Measurements from ENCODE around the gene APOBR.

The APOBR gene

DNA sequence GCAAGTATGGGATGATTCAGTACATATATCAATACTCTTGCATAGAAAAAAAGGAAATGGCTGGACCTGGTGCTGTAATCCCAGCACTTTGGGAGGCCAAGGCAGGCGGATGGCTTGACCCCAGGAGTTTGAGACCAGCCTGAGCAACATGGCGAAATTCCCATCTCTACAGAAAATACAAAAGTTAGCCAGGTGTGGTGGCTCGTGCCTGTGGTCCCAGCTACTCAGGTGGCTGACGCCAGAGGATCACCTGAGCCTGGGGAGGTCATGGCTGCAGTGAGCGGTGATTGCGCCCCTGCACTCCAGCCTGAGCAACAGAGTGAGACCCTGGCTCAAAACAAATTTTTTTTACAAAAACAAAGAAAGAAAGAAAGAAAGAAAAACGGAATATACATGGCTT, 52.2 kb downstream of the APOBR start:
- DNase-seq (ENCODE audit: low read depth) = no peak
- TF ChIP-seq, protein P1, sequence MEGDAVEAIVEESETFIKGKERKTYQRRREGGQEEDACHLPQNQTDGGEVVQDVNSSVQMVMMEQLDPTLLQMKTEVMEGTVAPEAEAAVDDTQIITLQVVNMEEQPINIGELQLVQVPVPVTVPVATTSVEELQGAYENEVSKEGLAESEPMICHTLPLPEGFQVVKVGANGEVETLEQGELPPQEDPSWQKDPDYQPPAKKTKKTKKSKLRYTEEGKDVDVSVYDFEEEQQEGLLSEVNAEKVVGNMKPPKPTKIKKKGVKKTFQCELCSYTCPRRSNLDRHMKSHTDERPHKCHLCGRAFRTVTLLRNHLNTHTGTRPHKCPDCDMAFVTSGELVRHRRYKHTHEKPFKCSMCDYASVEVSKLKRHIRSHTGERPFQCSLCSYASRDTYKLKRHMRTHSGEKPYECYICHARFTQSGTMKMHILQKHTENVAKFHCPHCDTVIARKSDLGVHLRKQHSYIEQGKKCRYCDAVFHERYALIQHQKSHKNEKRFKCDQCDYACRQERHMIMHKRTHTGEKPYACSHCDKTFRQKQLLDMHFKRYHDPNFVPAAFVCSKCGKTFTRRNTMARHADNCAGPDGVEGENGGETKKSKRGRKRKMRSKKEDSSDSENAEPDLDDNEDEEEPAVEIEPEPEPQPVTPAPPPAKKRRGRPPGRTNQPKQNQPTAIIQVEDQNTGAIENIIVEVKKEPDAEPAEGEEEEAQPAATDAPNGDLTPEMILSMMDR (IDR thresholded peaks at IDR 0.05; ENCODE audit: low read depth, low read length, missing control alignments) = no peak
- no peak overlapping the region for H3K4me3 ChIP-seq (ENCODE audit: low read depth, low read length)
- in situ Hi-C loops (cut with HindIII; ENCODE audit: low sequenced_read_pairs) = no loop called here

DNA sequence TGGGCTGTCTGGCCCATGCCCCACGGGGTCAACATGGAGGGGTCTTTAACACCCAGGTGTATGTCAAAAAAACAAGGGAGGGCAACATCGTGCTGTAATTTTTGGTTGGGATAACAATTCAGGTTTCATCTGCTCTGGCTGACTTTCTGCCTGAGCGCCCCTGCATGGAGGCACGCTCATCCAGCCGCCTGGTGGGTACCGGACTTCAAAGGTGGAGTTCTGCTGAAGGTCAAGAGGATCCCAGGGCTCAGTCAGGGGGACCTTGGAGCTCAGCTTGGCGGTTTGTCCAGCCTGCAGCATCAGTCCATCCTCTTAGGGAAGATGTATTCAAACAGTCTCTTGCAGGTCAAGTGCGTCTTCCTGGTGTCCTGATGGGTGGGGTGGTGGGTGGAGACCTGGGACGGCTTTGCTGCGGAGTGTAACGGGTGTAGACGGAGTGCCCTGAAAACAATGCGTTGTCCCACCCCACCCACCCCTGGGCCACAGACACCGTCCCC, 53.9 kb downstream of the APOBR start:
- in situ Hi-C loops (cut with HindIII; ENCODE audit: low sequenced_read_pairs) = no loop called here
- DNase-seq (ENCODE audit: low read depth) = no peak
- TF ChIP-seq, protein P1 (IDR thresholded peaks at IDR 0.05; ENCODE audit: low read depth, low read length, missing control alignments) = no peak
- H3K4me3 ChIP-seq (ENCODE audit: low read depth, low read length) = no peak overlapping the region

Measured in astrocyte of the cerebellum (primary cell).